GM23338 (cell line): Measurements from ENCODE around the gene NKX2-2.

Experiments
- EZH2 ChIP-seq: fragments of 200-600 bp; sonication (generic); IDR thresholded peaks from one replicate; pipeline ENCODE4 v1.8.0; 2017; ENCODE audit warnings: antibody characterized with exemption, mild to moderate bottlenecking, low read depth; ENCODE audit not compliant: unreplicated experiment
- EZH2phosphoT487 ChIP-seq: fragments of 200-600 bp; sonication (generic); IDR thresholded peaks from one replicate; pipeline ENCODE4 v1.8.1; 2018; ENCODE audit warnings: antibody characterized with exemption; ENCODE audit not compliant: unreplicated experiment
- JUNB ChIP-seq: IDR thresholded peaks from one replicate; pipeline ENCODE4 v1.6.1; 2016; ENCODE audit warnings: antibody characterized with exemption; ENCODE audit not compliant: unreplicated experiment
- POLR2AphosphoS5 ChIP-seq: IDR thresholded peaks from 2 replicates; pipeline ENCODE4 v1.6.1; 2016; ENCODE audit warnings: antibody characterized with exemption, low read depth
- TF ChIP-seq, protein P1 (sequence below), 2 experiments: fragments of 200-600 bp in 1 of 2; sonication (generic) in 1 of 2; conservative IDR thresholded peaks; 2 replicates each; pipeline versions ENCODE4 v1.5.1 to v1.6.1; 2016 to 2017; ENCODE audit warnings: antibody characterized with exemption in 2 of 2, low read depth in 2 of 2, mild to moderate bottlenecking in 2 of 2, moderate library complexity in 1 of 2

GRCh38 chr20:21518292-21518991, 4.6 kb upstream of the NKX2-2 start:
- TF ChIP-seq, protein P1, sequence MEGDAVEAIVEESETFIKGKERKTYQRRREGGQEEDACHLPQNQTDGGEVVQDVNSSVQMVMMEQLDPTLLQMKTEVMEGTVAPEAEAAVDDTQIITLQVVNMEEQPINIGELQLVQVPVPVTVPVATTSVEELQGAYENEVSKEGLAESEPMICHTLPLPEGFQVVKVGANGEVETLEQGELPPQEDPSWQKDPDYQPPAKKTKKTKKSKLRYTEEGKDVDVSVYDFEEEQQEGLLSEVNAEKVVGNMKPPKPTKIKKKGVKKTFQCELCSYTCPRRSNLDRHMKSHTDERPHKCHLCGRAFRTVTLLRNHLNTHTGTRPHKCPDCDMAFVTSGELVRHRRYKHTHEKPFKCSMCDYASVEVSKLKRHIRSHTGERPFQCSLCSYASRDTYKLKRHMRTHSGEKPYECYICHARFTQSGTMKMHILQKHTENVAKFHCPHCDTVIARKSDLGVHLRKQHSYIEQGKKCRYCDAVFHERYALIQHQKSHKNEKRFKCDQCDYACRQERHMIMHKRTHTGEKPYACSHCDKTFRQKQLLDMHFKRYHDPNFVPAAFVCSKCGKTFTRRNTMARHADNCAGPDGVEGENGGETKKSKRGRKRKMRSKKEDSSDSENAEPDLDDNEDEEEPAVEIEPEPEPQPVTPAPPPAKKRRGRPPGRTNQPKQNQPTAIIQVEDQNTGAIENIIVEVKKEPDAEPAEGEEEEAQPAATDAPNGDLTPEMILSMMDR (conservative IDR thresholded peaks at IDR 0.05; ENCODE audit: low read depth in 2 of 2) = no peak
- TF ChIP-seq EZH2 (peak; percentile 92), JUNB (no peak), POLR2AphosphoS5 (no peak), EZH2phosphoT487 (no peak)
